ENCODE measurements around the gene PIP5K1A.

DNA sequence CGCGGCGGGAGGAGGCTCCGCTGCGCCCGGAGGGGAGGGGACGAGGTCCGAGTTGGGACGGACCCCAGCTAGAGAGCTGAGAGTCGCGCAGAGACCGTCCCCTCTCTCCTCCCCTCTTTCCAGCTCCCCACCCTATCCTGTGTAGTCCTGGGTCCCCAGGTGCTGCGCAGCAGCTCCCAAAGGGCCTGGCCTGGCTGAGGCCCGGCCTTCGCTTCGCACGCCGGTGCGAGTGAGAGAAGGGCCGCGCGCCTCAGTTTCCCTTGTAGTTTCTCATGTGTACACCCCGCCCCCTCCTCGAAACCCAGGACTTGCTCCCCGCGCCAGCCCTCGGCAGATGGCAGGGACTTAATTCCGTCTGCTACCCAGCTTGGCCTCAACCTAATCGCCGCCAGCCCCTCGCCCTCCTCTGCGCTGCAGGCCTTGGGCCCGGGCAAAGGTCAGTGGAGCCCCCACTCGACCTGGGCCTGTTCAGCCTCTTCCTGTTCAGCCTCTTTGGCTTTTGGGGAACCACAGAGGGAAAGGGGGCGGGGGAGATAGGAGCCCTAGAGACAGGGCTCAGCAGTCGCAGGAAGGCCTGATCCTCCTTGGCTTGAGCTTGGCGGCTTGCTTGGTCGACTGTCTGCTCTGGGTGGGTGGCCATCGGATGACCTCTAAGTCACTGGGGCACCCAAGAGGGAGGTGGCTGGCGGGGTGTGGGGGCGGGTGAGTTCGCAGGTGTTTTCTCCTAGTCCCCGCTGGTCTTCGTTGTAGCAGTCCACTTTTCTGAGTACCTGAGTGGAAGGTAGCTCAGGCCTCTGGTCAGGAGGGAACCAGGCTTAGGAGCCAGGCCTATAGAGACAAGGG, 84.8 kb downstream of the PIP5K1A start:
- TF ChIP-seq, protein P1, sequence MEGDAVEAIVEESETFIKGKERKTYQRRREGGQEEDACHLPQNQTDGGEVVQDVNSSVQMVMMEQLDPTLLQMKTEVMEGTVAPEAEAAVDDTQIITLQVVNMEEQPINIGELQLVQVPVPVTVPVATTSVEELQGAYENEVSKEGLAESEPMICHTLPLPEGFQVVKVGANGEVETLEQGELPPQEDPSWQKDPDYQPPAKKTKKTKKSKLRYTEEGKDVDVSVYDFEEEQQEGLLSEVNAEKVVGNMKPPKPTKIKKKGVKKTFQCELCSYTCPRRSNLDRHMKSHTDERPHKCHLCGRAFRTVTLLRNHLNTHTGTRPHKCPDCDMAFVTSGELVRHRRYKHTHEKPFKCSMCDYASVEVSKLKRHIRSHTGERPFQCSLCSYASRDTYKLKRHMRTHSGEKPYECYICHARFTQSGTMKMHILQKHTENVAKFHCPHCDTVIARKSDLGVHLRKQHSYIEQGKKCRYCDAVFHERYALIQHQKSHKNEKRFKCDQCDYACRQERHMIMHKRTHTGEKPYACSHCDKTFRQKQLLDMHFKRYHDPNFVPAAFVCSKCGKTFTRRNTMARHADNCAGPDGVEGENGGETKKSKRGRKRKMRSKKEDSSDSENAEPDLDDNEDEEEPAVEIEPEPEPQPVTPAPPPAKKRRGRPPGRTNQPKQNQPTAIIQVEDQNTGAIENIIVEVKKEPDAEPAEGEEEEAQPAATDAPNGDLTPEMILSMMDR (IDR thresholded peaks at IDR 0.05; ENCODE audit: low read depth, low read length, missing input control) = no peak
- TF ChIP-seq, protein P2, sequence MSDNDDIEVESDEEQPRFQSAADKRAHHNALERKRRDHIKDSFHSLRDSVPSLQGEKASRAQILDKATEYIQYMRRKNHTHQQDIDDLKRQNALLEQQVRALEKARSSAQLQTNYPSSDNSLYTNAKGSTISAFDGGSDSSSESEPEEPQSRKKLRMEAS (IDR thresholded peaks at IDR 0.05) = no peak
- TF ChIP-seq GABPA (IDR thresholded peaks at IDR 0.05 in 1 of 2, conservative IDR thresholded peaks at IDR 0.05 in 1 of 2) (no peak), RXRA (IDR thresholded peaks at IDR 0.05) (no peak), EGR1 (IDR thresholded peaks at IDR 0.05; ENCODE audit: low read depth in 2 of 2) (no peak), JUND (IDR thresholded peaks at IDR 0.05) (no peak), TAF1 (conservative IDR thresholded peaks at IDR 0.05) (no peak), RAD21 (IDR thresholded peaks at IDR 0.05) (no peak)
- TF ChIP-seq, protein P3, sequence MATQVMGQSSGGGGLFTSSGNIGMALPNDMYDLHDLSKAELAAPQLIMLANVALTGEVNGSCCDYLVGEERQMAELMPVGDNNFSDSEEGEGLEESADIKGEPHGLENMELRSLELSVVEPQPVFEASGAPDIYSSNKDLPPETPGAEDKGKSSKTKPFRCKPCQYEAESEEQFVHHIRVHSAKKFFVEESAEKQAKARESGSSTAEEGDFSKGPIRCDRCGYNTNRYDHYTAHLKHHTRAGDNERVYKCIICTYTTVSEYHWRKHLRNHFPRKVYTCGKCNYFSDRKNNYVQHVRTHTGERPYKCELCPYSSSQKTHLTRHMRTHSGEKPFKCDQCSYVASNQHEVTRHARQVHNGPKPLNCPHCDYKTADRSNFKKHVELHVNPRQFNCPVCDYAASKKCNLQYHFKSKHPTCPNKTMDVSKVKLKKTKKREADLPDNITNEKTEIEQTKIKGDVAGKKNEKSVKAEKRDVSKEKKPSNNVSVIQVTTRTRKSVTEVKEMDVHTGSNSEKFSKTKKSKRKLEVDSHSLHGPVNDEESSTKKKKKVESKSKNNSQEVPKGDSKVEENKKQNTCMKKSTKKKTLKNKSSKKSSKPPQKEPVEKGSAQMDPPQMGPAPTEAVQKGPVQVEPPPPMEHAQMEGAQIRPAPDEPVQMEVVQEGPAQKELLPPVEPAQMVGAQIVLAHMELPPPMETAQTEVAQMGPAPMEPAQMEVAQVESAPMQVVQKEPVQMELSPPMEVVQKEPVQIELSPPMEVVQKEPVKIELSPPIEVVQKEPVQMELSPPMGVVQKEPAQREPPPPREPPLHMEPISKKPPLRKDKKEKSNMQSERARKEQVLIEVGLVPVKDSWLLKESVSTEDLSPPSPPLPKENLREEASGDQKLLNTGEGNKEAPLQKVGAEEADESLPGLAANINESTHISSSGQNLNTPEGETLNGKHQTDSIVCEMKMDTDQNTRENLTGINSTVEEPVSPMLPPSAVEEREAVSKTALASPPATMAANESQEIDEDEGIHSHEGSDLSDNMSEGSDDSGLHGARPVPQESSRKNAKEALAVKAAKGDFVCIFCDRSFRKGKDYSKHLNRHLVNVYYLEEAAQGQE (IDR thresholded peaks at IDR 0.05) = no peak
- TF ChIP-seq, protein P4, sequence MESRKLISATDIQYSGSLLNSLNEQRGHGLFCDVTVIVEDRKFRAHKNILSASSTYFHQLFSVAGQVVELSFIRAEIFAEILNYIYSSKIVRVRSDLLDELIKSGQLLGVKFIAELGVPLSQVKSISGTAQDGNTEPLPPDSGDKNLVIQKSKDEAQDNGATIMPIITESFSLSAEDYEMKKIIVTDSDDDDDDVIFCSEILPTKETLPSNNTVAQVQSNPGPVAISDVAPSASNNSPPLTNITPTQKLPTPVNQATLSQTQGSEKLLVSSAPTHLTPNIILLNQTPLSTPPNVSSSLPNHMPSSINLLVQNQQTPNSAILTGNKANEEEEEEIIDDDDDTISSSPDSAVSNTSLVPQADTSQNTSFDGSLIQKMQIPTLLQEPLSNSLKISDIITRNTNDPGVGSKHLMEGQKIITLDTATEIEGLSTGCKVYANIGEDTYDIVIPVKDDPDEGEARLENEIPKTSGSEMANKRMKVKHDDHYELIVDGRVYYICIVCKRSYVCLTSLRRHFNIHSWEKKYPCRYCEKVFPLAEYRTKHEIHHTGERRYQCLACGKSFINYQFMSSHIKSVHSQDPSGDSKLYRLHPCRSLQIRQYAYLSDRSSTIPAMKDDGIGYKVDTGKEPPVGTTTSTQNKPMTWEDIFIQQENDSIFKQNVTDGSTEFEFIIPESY (IDR thresholded peaks at IDR 0.05) = no peak

Data from liver (tissue), 3 donors.